ENCODE measurements around the gene ICAM2.

ICAM2 gene

DNA sequence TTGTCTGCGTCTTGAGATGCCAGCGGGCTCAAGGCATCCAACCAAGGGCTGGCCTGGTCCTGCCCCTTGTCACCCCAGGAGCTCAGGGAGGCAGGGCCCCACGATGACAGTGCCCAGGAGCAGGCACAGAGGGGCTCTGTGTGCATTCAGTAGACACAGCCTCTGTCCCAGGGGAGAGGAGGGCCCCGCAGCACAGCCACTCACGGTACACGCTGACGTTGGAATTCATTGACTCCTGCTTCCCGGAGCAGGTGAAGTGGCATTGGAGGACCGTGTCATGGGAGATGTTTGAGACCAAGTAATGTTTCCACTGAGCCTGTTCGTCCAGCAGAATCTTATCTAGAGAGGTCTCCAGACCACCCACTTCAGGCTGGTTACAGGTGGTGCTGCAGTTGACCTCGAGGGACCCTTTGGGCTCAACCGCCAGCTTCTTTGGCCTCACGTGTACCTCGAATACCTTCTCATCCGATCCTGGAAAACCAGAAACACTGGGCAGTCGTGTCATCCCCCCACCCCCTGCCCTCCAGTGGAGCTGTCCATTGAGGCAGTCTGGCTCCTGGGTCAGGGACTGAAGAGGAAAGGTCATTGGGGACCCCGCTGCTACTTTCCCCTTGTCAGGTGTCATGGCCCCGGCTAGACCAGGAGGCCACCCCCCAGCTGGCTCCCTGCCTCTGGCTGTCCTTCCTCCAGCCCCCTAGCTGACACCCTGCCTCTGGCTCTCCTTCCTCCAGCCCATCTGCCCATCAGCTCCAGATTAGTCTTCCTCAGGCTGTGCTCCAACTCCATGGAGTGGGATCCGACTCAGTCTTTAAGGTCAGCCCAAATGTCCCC lies 15.3 kb downstream of the ICAM2 start:
- H3K9ac ChIP-seq (ENCODE audit: low read length) = no peak overlapping the region
- no peak overlapping the region for H3K4me3 ChIP-seq (ENCODE audit: low read length)

GRCh38 chr17:64004218-64004770 lies 16.1 kb downstream of the ICAM2 start:
- H3K4me1 ChIP-seq (ENCODE audit: control insufficient read depth, insufficient read depth, low read length) = no peaks in the 10 kb centered on the region
- no peak overlapping the region for H3K27ac ChIP-seq (ENCODE audit: low read depth, low read length)
- H3K36me3 ChIP-seq (ENCODE audit: control insufficient read depth, insufficient read depth, low read length) = no peaks in the 10 kb centered on the region
- no peak overlapping the region for H3K9ac ChIP-seq (ENCODE audit: low read length)
- H3K27me3 ChIP-seq (ENCODE audit: control insufficient read depth, insufficient read depth, low read length) = peaks cover under 1% of the 10 kb centered on the region
- no peak overlapping the region for H3K4me3 ChIP-seq (ENCODE audit: low read length)

More for the DNA sequence above, 15.3 kb downstream of the ICAM2 start:
- Histone ChIP-seq H3K4me1 (ENCODE audit: control insufficient read depth, insufficient read depth, low read length) (no peaks in the 10 kb centered on the region), H3K27ac (ENCODE audit: low read depth, low read length) (no peak overlapping the region), H3K27me3 (ENCODE audit: control insufficient read depth, insufficient read depth, low read length) (no peaks in the 10 kb centered on the region), H3K36me3 (ENCODE audit: control insufficient read depth, insufficient read depth, low read length) (no peaks in the 10 kb centered on the region)

DNA sequence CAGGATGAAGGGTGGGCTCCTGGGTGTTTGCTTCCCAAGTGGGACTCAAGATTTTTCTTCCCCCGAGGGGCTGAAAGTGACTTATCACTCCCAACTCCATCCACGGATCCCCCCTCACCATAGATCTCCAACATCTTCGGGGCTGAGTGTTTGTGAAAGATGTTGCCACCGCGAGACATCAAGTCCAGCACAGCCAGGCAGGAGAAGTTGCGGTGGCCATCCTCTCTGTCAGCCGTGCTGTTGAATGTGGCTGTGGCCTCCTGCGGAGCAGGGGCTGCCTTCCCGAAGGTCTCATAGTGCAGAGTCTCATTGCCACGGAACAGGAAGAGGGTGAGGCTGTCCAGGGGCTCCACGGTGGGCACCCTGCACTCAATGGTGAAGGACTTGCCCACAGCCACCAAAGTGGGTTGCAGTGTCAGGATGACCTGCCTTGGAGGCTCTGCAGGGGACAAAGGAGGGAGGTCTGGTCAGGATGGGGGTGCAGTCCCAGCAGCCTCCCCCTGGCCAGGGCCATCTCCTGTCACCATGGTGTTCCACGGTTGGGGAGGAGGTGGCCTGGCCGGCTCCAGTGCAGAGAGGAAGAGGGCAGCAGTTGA lies 16.8 kb downstream of the ICAM2 start:
- H3K27me3 ChIP-seq (ENCODE audit: control insufficient read depth, insufficient read depth, low read length) = peaks cover 4% of the 10 kb centered on the region
- H3K9ac ChIP-seq (ENCODE audit: low read length) = no peak overlapping the region
- H3K4me1 ChIP-seq (ENCODE audit: control insufficient read depth, insufficient read depth, low read length) = no peaks in the 10 kb centered on the region
- no peak overlapping the region for H3K4me3 ChIP-seq (ENCODE audit: low read length)
- H3K27ac ChIP-seq (ENCODE audit: low read depth, low read length) = no peak overlapping the region
- no peaks in the 10 kb centered on the region for H3K36me3 ChIP-seq (ENCODE audit: control insufficient read depth, insufficient read depth, low read length)

- Histone ChIP-seq H3K27me3 (ENCODE audit: control insufficient read depth, insufficient read depth, low read length) (peaks cover 9% of the 10 kb centered on the region), H3K36me3 (ENCODE audit: control insufficient read depth, insufficient read depth, low read length) (no peaks in the 10 kb centered on the region), H3K4me3 (ENCODE audit: low read length) (no peak overlapping the region), H3K4me1 (ENCODE audit: control insufficient read depth, insufficient read depth, low read length) (no peaks in the 10 kb centered on the region), H3K9ac (ENCODE audit: low read length) (no peak overlapping the region), H3K27ac (ENCODE audit: low read depth, low read length) (no peak overlapping the region)
Measured at GRCh38 chr17:64002658-64003525, 17.5 kb downstream of the ICAM2 start.

- no peaks in the 10 kb centered on the region for H3K36me3 ChIP-seq (ENCODE audit: control insufficient read depth, insufficient read depth, low read length)
- no peak overlapping the region for H3K27ac ChIP-seq (ENCODE audit: low read depth, low read length)
- H3K9ac ChIP-seq (ENCODE audit: low read length) = no peak overlapping the region
- H3K4me3 ChIP-seq (ENCODE audit: low read length) = no peak overlapping the region
- peaks cover 14% of the 10 kb centered on the region for H3K27me3 ChIP-seq (ENCODE audit: control insufficient read depth, insufficient read depth, low read length)
- no peaks in the 10 kb centered on the region for H3K4me1 ChIP-seq (ENCODE audit: control insufficient read depth, insufficient read depth, low read length)
Measured at GRCh38 chr17:64001763-64002529, 18.5 kb downstream of the ICAM2 start.

DNA sequence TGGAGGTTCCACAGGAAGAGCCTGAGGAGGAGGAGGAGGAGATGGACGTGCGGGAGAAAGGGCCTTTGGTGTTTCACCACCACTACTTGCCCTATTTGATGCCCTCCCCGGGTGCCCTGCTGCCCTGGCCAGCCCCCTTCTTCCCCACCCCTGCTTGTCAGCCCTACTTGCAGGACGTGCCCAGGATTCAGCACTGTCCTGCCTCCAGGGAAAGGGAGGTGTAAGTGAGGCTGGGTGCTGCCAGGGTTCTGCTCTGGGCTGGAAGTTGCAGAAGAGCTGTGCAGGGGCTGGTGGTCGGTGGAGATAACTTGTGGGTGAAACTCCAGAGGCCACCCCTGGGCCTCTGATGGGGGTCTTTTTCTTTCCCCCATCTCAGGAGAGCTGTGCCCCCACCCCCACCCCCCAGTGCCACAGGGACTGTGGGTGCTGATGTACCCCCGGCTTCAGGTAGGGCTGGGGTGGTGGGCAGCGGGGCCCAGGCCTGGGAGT lies 19.3 kb downstream of the ICAM2 start:
- Histone ChIP-seq H3K27me3 (ENCODE audit: control insufficient read depth, insufficient read depth, low read length) (peaks cover 14% of the 10 kb centered on the region), H3K9ac (ENCODE audit: low read length) (no peak overlapping the region), H3K4me1 (ENCODE audit: control insufficient read depth, insufficient read depth, low read length) (no peaks in the 10 kb centered on the region), H3K4me3 (ENCODE audit: low read length) (no peak overlapping the region), H3K36me3 (ENCODE audit: control insufficient read depth, insufficient read depth, low read length) (no peaks in the 10 kb centered on the region), H3K27ac (ENCODE audit: low read depth, low read length) (no peak overlapping the region)

DNA sequence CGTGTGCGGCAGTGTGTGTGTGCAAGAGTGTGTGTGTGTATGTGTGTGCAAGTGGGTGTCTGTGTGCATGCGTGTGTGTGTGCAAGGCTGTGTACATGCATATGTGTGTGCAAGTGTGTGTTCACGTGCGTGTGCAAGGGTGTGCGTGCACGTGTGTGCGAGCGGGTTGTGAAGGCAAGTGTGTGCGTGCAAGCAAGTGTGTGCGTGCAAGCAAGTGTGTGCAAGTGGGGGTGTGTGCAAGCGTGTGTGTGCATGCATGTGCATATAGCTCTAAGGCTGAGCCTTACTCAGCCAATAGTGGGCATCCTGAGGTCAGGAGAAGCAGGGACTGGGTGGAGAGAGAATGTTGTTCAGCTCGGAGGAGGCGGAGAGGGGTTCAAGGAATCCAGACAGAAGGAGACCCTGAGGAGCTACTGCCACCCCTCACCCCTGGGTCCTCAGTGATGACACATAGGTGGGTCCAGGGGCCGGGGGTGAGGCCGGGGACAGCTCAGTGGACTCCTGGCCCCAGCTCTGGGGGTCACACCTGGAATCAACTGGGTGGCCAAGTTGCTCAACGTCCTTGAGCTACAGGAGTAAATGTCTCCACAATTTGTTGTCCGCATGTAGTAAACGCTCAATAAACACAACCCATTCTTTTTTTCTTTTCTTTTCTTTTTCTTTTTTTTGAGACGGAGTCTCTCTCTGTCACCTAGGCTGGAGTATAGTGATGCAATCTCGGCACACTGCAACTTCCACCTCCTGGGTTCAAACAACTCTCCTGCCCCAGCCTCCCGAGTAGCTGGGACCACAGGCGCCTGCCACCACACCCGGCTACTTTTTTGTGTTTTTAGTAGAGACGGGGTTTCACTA lies 20.5 kb downstream of the ICAM2 start:
- H3K4me3 ChIP-seq (ENCODE audit: low read length) = no peak overlapping the region
- no peak overlapping the region for H3K27ac ChIP-seq (ENCODE audit: low read depth, low read length)
- H3K36me3 ChIP-seq (ENCODE audit: control insufficient read depth, insufficient read depth, low read length) = no peaks in the 10 kb centered on the region

GRCh38 chr17:63998721-63999679 lies 21.4 kb downstream of the ICAM2 start:
- Histone ChIP-seq H3K27me3 (ENCODE audit: control insufficient read depth, insufficient read depth, low read length) (peaks cover 16% of the 10 kb centered on the region), H3K27ac (ENCODE audit: low read depth, low read length) (no peak overlapping the region), H3K36me3 (ENCODE audit: control insufficient read depth, insufficient read depth, low read length) (no peaks in the 10 kb centered on the region), H3K4me3 (ENCODE audit: low read length) (peak overlapping the region; percentile 78), H3K4me1 (ENCODE audit: control insufficient read depth, insufficient read depth, low read length) (no peaks in the 10 kb centered on the region), H3K9ac (ENCODE audit: low read length) (no peak overlapping the region)

More for the DNA sequence above, 20.5 kb downstream of the ICAM2 start:
- Histone ChIP-seq H3K9ac (ENCODE audit: low read length) (no peak overlapping the region), H3K4me1 (ENCODE audit: control insufficient read depth, insufficient read depth, low read length) (no peaks in the 10 kb centered on the region), H3K27me3 (ENCODE audit: control insufficient read depth, insufficient read depth, low read length) (peaks cover 16% of the 10 kb centered on the region)

DNA sequence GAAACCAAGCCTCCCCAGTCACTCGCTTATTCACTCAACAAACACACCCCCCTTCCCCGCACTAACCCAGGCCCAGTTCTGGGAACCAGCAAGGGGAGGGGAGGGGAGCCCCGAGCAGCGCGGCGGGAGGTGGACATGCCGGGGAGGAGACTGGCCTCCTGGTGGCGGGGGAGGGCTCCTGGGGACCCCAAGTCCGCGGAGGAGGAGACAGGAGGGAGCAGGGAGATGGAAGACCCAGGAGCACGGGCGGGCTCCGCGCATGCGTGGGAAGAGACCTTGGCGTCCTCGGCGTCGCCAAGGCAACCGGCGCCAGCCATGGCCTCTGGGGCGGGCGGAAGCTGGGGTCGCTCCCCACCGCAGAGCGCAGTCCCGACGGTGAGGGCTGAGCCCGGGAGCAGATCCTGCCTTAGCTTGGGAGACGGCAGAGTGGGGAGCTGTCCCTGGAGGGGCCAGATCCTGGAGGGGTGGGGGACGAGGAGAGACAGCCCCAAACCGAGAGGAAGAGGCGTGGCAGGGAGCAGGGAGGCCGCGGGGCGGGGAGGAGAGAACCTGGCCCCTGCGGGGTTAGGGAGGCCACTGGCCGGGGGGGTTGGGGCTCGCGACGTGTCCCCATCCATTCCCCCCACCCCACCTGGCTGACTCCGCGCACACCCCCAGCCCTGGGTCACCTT lies 22.2 kb downstream of the ICAM2 start, which contains the start of gene PRR29:
Gene PRR29, plus strand, starts transcription at position 302 of the 671 bp plus-strand sequence. Its CDS starts 14 bp downstream, at position 316.
- Histone ChIP-seq H3K27ac (ENCODE audit: low read depth, low read length) (no peak within 1 kb of the TSS), H3K27me3 (ENCODE audit: control insufficient read depth, insufficient read depth, low read length) (peaks cover 19% of the 10 kb centered on the region), H3K4me3 (ENCODE audit: low read length) (peak within 1 kb of the TSS; percentile 78), H3K4me1 (ENCODE audit: control insufficient read depth, insufficient read depth, low read length) (no peaks in the 10 kb centered on the region), H3K36me3 (ENCODE audit: control insufficient read depth, insufficient read depth, low read length) (no peaks in the 10 kb centered on the region), H3K9ac (ENCODE audit: low read length) (no peak within 1 kb of the TSS)
